GM21423 (cell line): ENCODE measurements around the gene GAS2L3.
"Not testable (repeated sequence)": the region's sequence is repeated elsewhere in the genome, so short reads cannot be mapped to it uniquely, and the experiment has no call there.

ENCODE experiments used
- ATAC-seq: cut with Tn5 transposase; IDR thresholded peaks from one replicate; pipeline ENCODE4 v1.9.1; 2021; ENCODE audit warnings: mild to moderate bottlenecking, moderate library complexity; ENCODE audit not compliant: unreplicated experiment

Gene GAS2L3

DNA sequence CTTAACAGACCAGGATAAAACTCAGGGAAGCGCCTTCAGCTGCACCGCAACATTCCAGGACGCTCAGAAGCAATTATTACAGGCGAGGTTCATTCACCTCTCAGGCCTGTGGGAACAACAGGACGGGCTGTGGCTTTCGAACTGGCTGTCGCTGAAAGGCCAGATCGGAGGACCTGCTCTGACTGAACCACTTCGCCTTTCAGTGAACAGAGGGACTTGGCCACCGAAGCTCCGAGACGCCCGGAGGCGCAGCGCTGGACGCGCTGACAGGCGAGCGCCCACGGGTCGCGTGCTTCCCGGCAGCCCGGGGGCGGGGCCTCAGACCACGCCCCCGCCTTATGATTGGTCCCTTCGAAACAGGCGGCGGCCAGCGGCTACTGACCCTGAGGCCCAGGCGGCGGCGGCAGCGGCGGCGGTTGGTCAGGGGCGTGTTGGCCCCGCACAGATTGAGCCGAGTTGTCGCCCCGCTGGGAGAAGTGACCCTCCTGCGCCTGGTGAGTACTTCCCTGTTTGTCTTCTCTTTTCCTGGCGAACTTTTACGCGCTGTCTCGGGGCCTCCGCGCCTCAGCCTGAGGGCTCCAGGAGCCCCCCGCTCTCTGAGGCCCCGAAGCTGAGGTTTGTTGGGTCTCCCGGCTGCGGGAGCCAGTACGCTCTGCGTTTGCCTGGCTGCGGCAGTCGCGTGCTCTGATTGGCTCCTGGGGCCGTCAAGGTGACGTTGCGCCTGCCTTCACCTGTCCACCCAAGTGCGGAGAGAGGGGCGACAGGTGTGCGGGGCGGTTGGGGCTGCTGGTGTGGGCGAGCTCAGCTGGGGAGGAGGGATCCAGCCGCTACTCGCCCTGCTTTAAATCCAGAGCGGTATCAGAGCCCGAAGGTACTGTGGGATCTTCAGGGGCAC is at the start of gene GAS2L3:
Gene GAS2L3, plus strand, starts transcription at position 393 of the 895 bp plus-strand sequence. CDS start 21,221 bp downstream, outside the sequence.
- peak; percentile 99 for ATAC-seq

DNA sequence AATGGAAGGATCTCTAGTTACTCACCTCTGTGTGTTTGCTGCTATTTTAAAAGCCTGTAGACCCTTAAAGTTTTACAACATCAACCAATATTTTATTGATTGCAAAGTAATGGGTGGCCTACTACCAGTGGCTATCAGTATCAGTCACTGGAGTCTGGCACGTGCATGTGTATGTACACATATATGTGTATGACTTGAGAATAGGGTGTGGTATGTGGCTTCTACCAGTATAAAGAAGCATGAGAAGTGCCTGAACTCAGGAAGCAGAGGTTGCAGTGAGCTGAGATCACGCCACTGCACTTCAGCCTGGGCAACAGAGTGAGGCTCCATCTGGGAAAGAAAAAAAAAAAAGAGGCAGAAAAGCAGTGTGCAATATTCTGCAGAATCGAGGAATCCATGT is 45.5 kb upstream of the GAS2L3 start:
- ATAC-seq: no peak

- ATAC-seq: no peak
Observed at GRCh38 chr12:100528471-100529127, 44.9 kb upstream of the GAS2L3 start.

GRCh38 chr12:100529756-100530350 is 43.6 kb upstream of the GAS2L3 start:
- no peak for ATAC-seq

DNA sequence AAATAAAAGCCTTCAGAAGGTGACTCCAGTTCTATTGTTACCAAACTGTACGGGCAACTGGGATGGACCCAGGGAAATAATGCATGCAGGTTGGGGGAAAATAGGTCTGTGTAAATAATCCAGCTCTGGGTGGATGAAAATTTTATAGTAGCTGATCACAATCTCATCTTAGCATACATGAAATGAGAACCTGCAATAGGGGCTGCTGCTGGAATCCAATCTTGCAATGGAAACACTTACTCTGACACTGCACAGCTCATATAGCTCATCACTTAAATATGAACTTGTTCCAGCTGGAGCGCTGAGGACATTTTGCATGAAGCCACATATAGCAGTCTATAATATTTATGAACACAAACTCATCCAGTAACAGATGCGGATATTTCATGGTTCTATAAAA is 40.1 kb upstream of the GAS2L3 start:
- no peak for ATAC-seq

- no peak for ATAC-seq
Observed at GRCh38 chr12:100534625-100535227, 38.8 kb upstream of the GAS2L3 start.

- ATAC-seq: no peak
Observed at GRCh38 chr12:100539202-100539601, 34.3 kb upstream of the GAS2L3 start.

- no peak for ATAC-seq
Observed at GRCh38 chr12:100544165-100544564, 29.3 kb upstream of the GAS2L3 start.

DNA sequence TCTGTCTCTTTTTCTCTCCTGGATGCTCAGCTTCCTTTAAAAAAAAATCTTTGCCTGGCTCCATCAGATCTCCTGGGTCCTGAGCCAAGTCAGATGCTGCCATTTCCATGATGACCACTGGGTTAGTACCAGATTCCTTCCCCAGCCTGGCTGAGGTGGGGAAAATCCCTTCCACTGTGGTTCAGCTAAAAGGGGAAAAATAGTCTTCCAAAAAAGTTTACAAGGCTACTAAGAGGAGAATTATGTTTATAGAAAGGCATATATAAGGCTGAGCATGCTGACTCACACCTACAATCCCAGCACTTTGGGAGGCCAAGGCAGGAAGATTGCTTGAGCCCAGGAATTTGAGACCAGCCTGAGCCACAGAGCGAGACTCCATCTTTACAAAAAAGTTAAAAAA is 28.4 kb upstream of the GAS2L3 start:
- ATAC-seq: no peak

GRCh38 chr12:100553936-100554335 is 19.5 kb upstream of the GAS2L3 start:
- ATAC-seq: no peak

GRCh38 chr12:100554608-100555077 is 18.8 kb upstream of the GAS2L3 start:
- no peak for ATAC-seq

DNA sequence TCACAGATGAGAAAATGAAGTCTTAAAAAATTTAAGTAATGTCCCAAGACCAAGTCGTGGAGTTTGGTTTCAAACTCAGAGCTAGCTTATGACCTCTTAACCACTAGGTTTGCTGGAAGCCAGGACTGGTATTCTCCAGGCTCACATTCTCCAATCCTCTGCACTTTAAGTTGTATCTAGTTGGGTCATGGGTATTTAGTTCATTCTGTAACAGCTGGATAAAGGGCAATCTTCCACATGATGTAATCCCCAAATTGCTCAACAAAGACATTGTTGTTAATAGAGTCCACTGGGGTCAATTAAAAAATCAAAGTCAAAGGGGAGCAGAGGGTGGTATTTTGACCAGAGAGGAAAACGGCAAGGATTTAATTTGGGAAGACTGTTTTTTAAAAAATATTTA is 17.8 kb upstream of the GAS2L3 start:
- ATAC-seq: no peak

DNA sequence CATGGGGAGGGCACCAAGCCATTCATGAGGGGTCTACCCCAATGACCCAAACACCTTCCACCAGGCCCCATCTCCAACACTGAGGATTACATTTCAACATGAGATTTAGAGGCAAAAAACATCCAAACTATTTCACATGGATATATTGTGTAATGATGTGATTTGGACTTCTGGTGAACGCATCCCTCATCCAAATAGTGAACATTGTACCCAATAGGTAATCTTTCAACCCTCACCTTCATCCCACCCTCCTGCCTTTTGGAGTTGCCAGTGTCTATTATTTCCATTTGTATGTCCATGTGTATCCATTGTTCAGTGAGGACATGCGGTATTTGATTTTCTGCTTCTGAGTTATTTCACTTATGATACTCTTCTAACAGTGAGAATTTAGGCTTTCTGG is 16.1 kb upstream of the GAS2L3 start:
- no peak for ATAC-seq

GRCh38 chr12:100559261-100559660 is 14.2 kb upstream of the GAS2L3 start:
- not testable (repeated sequence) for ATAC-seq

DNA sequence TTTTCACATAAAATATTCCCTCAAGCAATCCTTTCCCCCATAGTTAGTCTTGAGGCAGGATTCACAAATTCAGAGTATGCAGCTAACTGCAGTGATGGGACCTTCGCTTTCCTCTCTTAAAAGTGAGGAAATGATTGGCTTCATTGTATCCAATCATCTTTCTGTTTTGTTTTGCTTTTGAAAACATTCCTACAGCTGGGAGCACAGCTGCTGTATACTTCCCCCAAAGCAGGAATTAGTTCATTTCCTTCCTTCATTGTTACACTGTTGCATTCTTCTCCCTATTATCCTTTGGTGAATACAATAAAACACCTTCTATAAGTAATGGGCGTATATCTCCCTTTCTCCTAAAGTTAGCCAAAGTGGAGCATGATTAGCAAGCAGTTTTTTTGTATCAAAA is 9.4 kb upstream of the GAS2L3 start:
- no peak for ATAC-seq

DNA sequence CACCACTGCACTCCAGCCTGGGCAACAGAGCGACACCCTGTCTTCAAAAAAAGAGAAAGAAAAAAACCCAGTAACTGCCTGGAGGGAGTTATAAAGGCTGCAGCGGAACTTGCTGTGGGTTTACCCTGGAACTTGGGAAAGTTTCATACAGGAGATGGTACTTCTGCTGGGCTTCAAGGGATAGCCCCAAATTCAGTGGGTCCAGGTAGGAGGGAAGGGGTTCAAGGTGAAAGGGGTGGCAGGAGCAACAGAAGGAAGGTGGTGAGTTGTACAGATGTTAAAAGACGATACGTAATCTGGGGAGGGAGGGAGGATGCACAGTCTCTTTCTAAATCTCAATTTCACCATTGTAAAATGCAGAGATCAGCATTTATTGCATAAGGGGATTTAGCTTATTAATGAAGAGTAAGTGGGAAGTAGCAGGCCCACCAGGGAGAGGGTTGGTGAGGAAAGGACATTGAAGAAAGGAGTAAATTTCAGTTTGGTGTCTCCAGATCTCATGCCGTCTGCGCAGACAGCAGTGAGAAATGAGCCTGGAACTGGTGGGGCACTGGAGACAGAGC is 8.5 kb upstream of the GAS2L3 start:
- no peak for ATAC-seq

- no peak for ATAC-seq
Observed at GRCh38 chr12:100565987-100566545, 7.4 kb upstream of the GAS2L3 start.

DNA sequence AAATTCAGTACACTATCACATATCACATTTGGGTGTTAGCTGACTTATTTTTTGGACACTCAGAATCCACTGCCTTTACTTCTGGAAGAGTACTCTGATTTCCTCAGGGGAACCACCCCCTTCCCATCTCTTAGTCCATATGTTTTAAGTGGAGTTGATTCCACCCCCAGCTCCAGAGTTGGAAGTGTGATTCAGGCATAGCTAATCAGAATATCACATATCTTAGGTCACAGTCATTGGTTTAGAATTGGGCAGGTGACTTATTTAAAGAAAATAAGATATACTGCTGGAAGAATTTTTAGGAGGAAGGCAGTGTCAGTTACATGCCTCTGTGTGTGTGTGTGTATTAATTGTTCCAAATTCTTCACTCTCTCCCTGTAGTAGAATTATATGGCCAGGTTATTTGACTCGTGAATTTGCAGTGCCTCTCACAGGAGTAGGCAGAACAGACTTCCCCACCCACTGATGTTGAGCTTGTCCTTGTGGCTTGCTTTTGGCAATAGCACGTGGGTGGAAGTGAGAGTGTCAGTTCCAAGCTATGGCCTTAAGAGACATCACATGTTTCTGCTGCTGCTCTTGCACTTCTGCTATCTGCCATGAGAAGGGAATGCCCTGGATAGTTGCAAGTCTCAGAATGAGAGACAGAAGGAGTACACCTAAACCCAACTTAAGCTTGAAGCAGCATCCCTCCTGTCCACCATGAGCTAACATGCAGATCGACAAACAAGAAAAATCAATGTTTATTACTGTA is 6.4 kb upstream of the GAS2L3 start:
- ATAC-seq: peak; percentile 97

- peak; percentile 23 for ATAC-seq
Observed at GRCh38 chr12:100567945-100568344, 5.5 kb upstream of the GAS2L3 start.

DNA sequence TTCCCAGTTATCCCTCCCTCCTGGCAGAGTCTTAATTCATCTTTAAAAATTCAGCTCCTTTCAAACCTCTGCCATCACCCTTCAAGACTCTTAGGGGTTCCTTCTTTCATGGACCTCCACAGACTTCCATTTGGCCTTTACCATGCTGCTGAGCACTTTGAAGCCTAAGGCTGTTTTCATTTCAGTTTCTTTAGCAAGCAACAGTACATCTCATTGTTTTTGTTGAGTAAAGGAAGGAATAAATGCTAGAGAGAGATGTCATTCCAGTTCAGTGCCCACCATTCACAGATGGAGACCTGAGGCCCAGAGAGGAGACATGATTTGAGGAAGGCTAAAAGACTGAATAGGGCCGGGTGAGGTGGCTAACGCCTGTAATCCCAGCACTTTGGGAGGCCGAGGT is 1.3 kb upstream of the GAS2L3 start:
- no peak for ATAC-seq
